Karpas-422 (cell line): Measurements from ENCODE around the gene PACS2. TPM values are rescaled to one million over a fixed set of nuclear protein-coding genes. Genes with fewer than 3 reads are reported as not detected.
"Not testable (repeated sequence)": the region's sequence is repeated elsewhere in the genome, so short reads cannot be mapped to it uniquely, and the experiment has no call there.

Experiments
- DNase-seq: peaks from one replicate; pipeline ENCODE4 v3.0.0-alpha.2; 2015
- H2AFZ ChIP-seq: fragments of 200-600 bp; sonication (generic); 2 replicates; pipeline ENCODE4 v1.6.1; 2014; ENCODE audit warnings: antibody characterized with exemption, low read length, mixed read lengths
- H3K27ac ChIP-seq: fragments of 200-600 bp; sonication (generic); 2 replicates; pipeline ENCODE4 v1.5.1; 2014; ENCODE audit warnings: mild to moderate bottlenecking, low read length, moderate library complexity
- H3K27me3 ChIP-seq: fragments of 200-600 bp; sonication (generic); 2 replicates; pipeline ENCODE4 v1.6.1; 2014; ENCODE audit warnings: low read length, mixed read lengths
- H3K36me3 ChIP-seq: fragments of 200-600 bp; sonication (generic); 2 replicates; pipeline ENCODE4 v1.6.1; 2014; ENCODE audit warnings: low read length, mixed read lengths; ENCODE audit not compliant: insufficient read depth
- H3K4me1 ChIP-seq: fragments of 200-600 bp; sonication (generic); 2 replicates; pipeline ENCODE4 v1.6.1; 2014; ENCODE audit warnings: mild to moderate bottlenecking, low read length, mixed read lengths
- H3K4me2 ChIP-seq: fragments of 200-600 bp; sonication (generic); 2 replicates; pipeline ENCODE4 v1.6.1; 2014; ENCODE audit warnings: low read length, low read depth, mild to moderate bottlenecking; ENCODE audit not compliant: poor library complexity, severe bottlenecking
- H3K4me3 ChIP-seq: fragments of 200-600 bp; sonication (generic); 2 replicates; pipeline ENCODE4 v1.5.1; 2014; ENCODE audit warnings: mild to moderate bottlenecking, antibody characterized with exemption, low read length, mixed read lengths
- H3K79me2 ChIP-seq: fragments of 200-600 bp; sonication (generic); 2 replicates; pipeline ENCODE4 v1.6.1; 2014; ENCODE audit warnings: mild to moderate bottlenecking, low read length, mixed read lengths
- H3K9ac ChIP-seq: fragments of 200-600 bp; sonication (generic); 2 replicates; pipeline ENCODE4 v1.6.0; 2014; ENCODE audit warnings: low read length
- H3K9me2 ChIP-seq: fragments of 200-600 bp; sonication (generic), shearing (Covaris generic); replicated peaks from 2 replicates; pipeline ENCODE4 v1.6.0; 2014; ENCODE audit warnings: mild to moderate bottlenecking, low read length, moderate library complexity; ENCODE audit not compliant: insufficient read depth
- H3K9me3 ChIP-seq: fragments of 300-700, 200-600 bp; sonication (generic); 2 replicates; pipeline ENCODE4 v1.6.1; 2014; ENCODE audit warnings: low read length, mixed read lengths
- H4K20me1 ChIP-seq: fragments of 200-600 bp; sonication (generic); 2 replicates; pipeline ENCODE4 v1.6.1; 2014; ENCODE audit warnings: mild to moderate bottlenecking, antibody characterized with exemption, low read length, low read depth; ENCODE audit not compliant: insufficient read depth
- total RNA-seq: library from RNA; depleted of rRNA; stranded (reverse); fragments of >200 nt; shearing (Covaris generic); gene quantifications from 2 replicates; pipeline ENCODE4 v1.2.3, GENCODE V29; 2014; ENCODE audit warnings: low replicate concordance

The PACS2 gene
- total RNA-seq, 1 experiment from 2014 or later, result 32.4 TPM

DNA sequence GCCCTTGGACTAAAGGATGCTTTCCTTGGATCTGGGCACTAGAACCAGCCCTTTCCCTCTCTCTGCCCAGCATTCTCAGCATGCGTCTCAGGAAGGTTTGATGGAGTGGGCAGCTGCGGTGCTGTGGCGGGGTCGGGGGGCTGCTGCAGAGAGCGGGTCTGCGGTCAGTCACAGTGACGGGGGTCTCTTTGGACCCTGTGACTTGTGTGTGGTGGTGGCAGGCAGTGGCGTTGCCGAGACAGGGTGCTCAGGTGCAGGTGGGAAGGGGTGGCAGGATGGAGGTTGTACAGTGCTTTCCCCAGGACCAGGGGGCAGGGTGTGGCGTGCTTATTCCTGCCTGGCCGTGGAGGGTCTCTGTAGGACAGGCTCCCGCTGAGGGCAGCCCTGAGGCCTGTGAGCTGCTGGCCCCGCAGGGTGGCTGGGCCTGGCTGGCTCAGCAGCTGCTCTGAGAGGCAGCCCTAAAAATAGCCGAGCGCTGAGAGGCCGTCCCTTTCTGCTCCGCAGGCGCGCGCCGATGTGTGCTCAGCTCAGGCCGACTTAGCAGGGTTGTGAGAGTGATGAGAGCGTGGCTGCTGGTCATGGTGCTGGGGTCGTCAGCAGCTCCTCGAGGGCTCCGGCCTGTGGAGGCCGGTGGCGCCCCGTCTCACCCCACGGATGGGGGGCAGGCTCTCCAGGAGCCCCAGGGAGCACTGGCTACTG is 9.7 kb downstream of the PACS2 start:
- Histone ChIP-seq H3K4me3 (no peak overlapping the region), H3K27ac (no peak overlapping the region), H3K36me3 (no peaks in the 10 kb centered on the region), H3K9ac (no peak overlapping the region), H3K9me3 (no peaks in the 10 kb centered on the region), H4K20me1 (peaks cover 74% of the 10 kb centered on the region), H3K9me2 (no peaks in the 10 kb centered on the region), H3K27me3 (no peaks in the 10 kb centered on the region), H2AFZ (no peak overlapping the region), H3K4me2 (no peak overlapping the region), H3K79me2 (no peaks in the 10 kb centered on the region; the same call in 1 of the 2 replicates), H3K4me1 (no peaks in the 10 kb centered on the region)
- DNase-seq, result no peak

- H3K4me1 ChIP-seq, result no peaks in the 10 kb centered on the region
- peaks cover 76% of the 10 kb centered on the region; the same call in 1 of the 2 replicates for H4K20me1 ChIP-seq
- no peak overlapping the region for H2AFZ ChIP-seq
- H3K27ac ChIP-seq, result no peak overlapping the region
- H3K79me2 ChIP-seq, result no peaks in the 10 kb centered on the region; the same call in 1 of the 2 replicates
- H3K9me2 ChIP-seq, result no peaks in the 10 kb centered on the region
- H3K4me2 ChIP-seq, result no peak overlapping the region
- DNase-seq, result no peak
- H3K9me3 ChIP-seq, result no peaks in the 10 kb centered on the region
- H3K36me3 ChIP-seq, result no peaks in the 10 kb centered on the region
- no peak overlapping the region for H3K4me3 ChIP-seq
- no peak overlapping the region for H3K9ac ChIP-seq
- H3K27me3 ChIP-seq, result no peaks in the 10 kb centered on the region
Measured at GRCh38 chr14:105324871-105325270, 10.3 kb downstream of the PACS2 start.

GRCh38 chr14:105325303-105325702 is 10.8 kb downstream of the PACS2 start:
- no peak for DNase-seq
- Histone ChIP-seq H4K20me1 (peaks cover 76% of the 10 kb centered on the region; the same call in 1 of the 2 replicates), H3K79me2 (no peaks in the 10 kb centered on the region; the same call in 1 of the 2 replicates), H3K9me3 (no peaks in the 10 kb centered on the region), H3K27ac (no peak overlapping the region), H3K27me3 (no peaks in the 10 kb centered on the region), H3K9ac (no peak overlapping the region), H3K36me3 (no peaks in the 10 kb centered on the region), H3K4me1 (no peaks in the 10 kb centered on the region), H3K4me3 (no peak overlapping the region), H2AFZ (no peak overlapping the region), H3K4me2 (no peak overlapping the region), H3K9me2 (no peaks in the 10 kb centered on the region)

GRCh38 chr14:105325716-105326567 is 11.4 kb downstream of the PACS2 start:
- Histone ChIP-seq H2AFZ (no peak overlapping the region), H3K4me2 (no peak overlapping the region), H3K36me3 (no peaks in the 10 kb centered on the region), H3K79me2 (no peaks in the 10 kb centered on the region), H3K27me3 (no peaks in the 10 kb centered on the region), H3K4me3 (no peak overlapping the region), H3K9me3 (no peaks in the 10 kb centered on the region), H3K9ac (no peak overlapping the region), H3K27ac (no peak overlapping the region), H3K9me2 (no peaks in the 10 kb centered on the region), H4K20me1 (peaks cover 75% of the 10 kb centered on the region; the same call in 1 of the 2 replicates), H3K4me1 (no peaks in the 10 kb centered on the region)
- DNase-seq, result no peak

DNA sequence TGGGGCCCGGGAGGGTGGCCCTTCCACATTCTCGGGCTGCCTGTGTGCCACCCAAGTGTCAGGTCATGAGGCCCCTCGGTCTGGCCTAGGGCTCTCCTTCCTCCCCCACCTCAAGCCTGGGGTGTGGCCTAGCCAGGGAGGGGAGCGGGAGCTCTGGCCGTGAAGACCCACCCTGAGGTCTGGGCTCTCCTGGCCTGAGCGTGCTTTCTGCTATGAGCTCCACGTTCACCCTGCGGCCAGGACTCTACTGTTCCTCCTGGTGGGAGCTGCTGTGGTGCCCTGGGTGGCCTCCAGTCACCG is 12.0 kb downstream of the PACS2 start:
- Histone ChIP-seq H4K20me1 (peaks cover 75% of the 10 kb centered on the region; the same call in 1 of the 2 replicates), H3K27ac (no peak overlapping the region), H2AFZ (no peak overlapping the region), H3K79me2 (no peaks in the 10 kb centered on the region), H3K4me2 (no peak overlapping the region), H3K4me1 (no peaks in the 10 kb centered on the region), H3K9me2 (no peaks in the 10 kb centered on the region), H3K9ac (no peak overlapping the region), H3K27me3 (no peaks in the 10 kb centered on the region), H3K9me3 (no peaks in the 10 kb centered on the region), H3K4me3 (no peak overlapping the region), H3K36me3 (no peaks in the 10 kb centered on the region)
- DNase-seq, result no peak

DNA sequence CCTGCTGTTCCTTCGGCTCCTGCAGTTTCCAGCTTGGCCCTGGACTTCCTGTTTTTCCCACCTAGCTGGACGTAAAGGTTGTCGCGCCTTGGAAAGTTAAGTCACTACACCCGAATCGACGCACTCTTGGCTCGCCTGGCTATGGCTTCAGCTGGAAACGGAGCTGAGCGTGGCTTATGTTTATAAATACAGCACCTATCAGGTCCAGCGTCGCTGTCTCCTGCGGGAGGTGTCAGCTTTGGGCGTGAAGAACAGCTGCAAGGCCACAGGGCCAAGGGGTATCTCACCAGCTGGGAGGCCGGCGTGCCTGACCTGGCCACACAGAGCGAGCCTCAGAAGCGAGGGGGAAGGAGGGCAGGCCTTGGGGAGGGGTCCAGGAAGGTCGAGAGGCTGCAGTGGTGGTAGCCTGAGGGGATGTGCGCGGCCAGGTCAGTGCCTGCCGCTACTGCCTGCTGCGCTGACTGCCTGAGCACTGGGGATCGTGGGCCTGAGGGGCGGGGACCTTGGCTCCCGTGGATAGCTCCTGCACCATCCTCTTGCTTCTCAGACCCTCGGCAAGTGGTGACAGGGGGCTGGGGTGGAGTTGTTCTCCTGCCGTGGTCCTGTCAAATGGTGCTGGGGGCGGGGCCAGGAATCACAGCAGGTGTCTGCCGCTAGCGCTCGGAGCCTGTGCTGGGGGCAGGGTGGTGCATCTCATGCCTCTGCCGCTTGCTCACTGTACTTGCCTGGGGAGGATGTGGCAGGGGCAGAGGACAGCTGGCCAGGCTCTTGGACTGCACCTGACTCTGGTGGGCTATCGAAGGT is 12.5 kb downstream of the PACS2 start:
- Histone ChIP-seq H4K20me1 (peaks cover 81% of the 10 kb centered on the region), H3K4me1 (no peaks in the 10 kb centered on the region), H2AFZ (no peak overlapping the region), H3K79me2 (no peaks in the 10 kb centered on the region), H3K27ac (no peak overlapping the region), H3K9me2 (no peaks in the 10 kb centered on the region), H3K9ac (no peak overlapping the region), H3K36me3 (no peaks in the 10 kb centered on the region), H3K9me3 (no peaks in the 10 kb centered on the region), H3K4me2 (no peak overlapping the region), H3K4me3 (no peak overlapping the region), H3K27me3 (no peaks in the 10 kb centered on the region)
- no peak for DNase-seq

DNA sequence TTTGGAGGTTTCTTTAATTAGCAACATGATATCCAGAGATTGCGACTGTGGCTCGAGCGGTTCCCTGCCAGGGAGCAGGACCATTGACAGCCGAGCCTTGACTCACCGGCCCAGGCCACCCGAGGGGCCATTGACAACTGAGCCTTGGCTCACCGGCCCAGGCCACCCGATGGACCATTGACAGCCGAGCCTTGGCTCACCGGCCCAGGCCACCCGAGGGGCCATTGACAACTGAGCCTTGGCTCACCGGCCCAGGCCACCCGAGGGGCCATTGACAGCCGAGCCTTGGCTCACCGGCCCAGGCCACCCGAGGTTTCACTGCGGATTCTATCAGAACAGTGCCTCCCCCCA is 13.1 kb downstream of the PACS2 start:
- H3K9me3 ChIP-seq, H2AFZ ChIP-seq, H3K27me3 ChIP-seq, H3K79me2 ChIP-seq, H3K9ac ChIP-seq, H3K4me3 ChIP-seq, H3K4me2 ChIP-seq, H3K27ac ChIP-seq, H3K9me2 ChIP-seq, H3K4me1 ChIP-seq, H3K36me3 ChIP-seq, DNase-seq: not testable (repeated sequence)
- peaks cover 85% of the 10 kb centered on the region for H4K20me1 ChIP-seq

DNA sequence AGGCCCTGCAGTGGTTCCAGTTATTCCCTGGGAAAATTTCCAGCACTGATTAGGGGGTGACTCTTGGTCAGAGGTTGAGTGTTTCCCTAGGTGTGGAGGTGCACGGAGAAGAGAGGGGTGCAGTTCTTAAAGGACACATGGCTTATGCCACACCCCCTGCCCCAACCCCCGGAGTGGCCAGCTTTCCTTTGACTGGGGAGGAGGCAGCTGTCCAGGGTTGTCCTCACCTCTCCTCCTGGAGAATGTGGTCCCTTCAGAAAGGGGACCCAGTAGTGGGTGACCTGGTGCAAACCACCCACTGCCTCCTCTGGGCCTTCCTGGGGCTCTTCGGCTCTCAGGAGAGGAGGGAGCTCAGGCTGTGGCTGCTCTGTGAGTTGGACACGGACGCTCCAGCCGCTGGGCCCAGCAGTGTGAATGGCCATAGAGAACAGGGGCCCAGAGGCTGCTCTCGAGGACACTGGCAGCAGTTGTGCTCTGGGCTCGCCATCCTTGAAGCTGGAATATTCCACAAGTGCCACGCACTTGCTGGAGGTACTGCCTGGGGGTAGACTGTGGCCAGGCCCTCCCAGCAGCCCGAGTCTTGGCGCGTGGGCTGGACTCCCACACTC is 13.6 kb downstream of the PACS2 start:
- no peaks in the 10 kb centered on the region for H3K27me3 ChIP-seq
- H3K36me3 ChIP-seq, result no peaks in the 10 kb centered on the region
- no peaks in the 10 kb centered on the region for H3K9me2 ChIP-seq
- no peak overlapping the region for H2AFZ ChIP-seq
- no peaks in the 10 kb centered on the region for H3K79me2 ChIP-seq
- no peak overlapping the region for H3K4me2 ChIP-seq
- H4K20me1 ChIP-seq, result peaks cover 85% of the 10 kb centered on the region
- H3K4me1 ChIP-seq, result no peaks in the 10 kb centered on the region
- H3K9ac ChIP-seq, result no peak overlapping the region
- no peak overlapping the region for H3K4me3 ChIP-seq
- no peak for DNase-seq
- no peaks in the 10 kb centered on the region for H3K9me3 ChIP-seq
- H3K27ac ChIP-seq, result no peak overlapping the region
